ENCODE measurements around the gene LSM14B.

DNA sequence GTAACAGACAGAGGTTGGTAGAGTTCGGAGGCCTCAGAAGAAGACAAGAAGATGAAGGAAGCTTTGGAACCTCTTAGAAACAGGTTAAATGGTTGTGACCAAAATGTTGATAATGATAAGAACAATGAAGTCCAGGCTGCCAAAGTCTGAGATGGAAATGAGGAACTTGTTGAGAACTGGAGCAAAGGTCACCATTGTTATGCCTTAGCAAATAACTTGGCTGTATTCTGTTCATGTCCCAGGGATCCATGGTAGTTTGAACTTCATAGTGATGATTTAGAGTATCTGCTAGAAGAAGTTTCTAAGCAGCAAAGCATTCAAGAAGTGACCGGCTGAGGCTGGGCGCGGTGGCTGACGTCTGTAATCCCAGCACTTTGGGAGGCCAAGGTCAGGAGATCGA lies 11.1 kb upstream of the LSM14B start:
- TF ChIP-seq, protein P1, sequence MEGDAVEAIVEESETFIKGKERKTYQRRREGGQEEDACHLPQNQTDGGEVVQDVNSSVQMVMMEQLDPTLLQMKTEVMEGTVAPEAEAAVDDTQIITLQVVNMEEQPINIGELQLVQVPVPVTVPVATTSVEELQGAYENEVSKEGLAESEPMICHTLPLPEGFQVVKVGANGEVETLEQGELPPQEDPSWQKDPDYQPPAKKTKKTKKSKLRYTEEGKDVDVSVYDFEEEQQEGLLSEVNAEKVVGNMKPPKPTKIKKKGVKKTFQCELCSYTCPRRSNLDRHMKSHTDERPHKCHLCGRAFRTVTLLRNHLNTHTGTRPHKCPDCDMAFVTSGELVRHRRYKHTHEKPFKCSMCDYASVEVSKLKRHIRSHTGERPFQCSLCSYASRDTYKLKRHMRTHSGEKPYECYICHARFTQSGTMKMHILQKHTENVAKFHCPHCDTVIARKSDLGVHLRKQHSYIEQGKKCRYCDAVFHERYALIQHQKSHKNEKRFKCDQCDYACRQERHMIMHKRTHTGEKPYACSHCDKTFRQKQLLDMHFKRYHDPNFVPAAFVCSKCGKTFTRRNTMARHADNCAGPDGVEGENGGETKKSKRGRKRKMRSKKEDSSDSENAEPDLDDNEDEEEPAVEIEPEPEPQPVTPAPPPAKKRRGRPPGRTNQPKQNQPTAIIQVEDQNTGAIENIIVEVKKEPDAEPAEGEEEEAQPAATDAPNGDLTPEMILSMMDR (IDR thresholded peaks at IDR 0.05; ENCODE audit: insufficient read depth, low read length), result no peak
- no peak for TF ChIP-seq GABPA (IDR thresholded peaks at IDR 0.05; ENCODE audit: low read depth)
- TF ChIP-seq POLR2AphosphoS5 (IDR thresholded peaks at IDR 0.05; ENCODE audit: low read depth), result no peak
- no peak for TF ChIP-seq SPI1 (IDR thresholded peaks at IDR 0.05; ENCODE audit: borderline replicate concordance, low read depth)
- TF ChIP-seq, protein P2, sequence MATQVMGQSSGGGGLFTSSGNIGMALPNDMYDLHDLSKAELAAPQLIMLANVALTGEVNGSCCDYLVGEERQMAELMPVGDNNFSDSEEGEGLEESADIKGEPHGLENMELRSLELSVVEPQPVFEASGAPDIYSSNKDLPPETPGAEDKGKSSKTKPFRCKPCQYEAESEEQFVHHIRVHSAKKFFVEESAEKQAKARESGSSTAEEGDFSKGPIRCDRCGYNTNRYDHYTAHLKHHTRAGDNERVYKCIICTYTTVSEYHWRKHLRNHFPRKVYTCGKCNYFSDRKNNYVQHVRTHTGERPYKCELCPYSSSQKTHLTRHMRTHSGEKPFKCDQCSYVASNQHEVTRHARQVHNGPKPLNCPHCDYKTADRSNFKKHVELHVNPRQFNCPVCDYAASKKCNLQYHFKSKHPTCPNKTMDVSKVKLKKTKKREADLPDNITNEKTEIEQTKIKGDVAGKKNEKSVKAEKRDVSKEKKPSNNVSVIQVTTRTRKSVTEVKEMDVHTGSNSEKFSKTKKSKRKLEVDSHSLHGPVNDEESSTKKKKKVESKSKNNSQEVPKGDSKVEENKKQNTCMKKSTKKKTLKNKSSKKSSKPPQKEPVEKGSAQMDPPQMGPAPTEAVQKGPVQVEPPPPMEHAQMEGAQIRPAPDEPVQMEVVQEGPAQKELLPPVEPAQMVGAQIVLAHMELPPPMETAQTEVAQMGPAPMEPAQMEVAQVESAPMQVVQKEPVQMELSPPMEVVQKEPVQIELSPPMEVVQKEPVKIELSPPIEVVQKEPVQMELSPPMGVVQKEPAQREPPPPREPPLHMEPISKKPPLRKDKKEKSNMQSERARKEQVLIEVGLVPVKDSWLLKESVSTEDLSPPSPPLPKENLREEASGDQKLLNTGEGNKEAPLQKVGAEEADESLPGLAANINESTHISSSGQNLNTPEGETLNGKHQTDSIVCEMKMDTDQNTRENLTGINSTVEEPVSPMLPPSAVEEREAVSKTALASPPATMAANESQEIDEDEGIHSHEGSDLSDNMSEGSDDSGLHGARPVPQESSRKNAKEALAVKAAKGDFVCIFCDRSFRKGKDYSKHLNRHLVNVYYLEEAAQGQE (IDR thresholded peaks at IDR 0.05; ENCODE audit: insufficient replicate concordance, low read depth), result no peak
